ENCODE data around the gene GUCA1C.

DNA sequence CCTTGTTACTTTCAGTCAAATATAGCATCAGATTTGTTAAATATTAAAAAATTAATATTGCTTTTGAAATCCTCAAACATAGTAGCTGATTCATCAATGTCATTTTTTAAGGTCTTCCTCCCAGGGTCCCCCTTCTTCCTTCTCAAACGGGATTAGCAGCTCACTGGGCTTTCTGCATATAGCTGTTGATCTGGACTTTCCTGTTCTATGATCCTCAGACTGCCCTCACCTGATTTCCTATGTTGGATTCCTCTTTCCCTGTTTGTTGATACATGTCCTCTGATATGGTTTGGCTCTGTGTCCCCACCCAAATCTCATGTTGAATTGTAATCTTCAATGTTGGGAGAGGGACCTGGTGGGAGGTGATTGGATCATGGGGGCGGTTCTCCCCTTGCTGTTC, 5.8 kb downstream of the GUCA1C start:
- TF ChIP-seq, protein P1, sequence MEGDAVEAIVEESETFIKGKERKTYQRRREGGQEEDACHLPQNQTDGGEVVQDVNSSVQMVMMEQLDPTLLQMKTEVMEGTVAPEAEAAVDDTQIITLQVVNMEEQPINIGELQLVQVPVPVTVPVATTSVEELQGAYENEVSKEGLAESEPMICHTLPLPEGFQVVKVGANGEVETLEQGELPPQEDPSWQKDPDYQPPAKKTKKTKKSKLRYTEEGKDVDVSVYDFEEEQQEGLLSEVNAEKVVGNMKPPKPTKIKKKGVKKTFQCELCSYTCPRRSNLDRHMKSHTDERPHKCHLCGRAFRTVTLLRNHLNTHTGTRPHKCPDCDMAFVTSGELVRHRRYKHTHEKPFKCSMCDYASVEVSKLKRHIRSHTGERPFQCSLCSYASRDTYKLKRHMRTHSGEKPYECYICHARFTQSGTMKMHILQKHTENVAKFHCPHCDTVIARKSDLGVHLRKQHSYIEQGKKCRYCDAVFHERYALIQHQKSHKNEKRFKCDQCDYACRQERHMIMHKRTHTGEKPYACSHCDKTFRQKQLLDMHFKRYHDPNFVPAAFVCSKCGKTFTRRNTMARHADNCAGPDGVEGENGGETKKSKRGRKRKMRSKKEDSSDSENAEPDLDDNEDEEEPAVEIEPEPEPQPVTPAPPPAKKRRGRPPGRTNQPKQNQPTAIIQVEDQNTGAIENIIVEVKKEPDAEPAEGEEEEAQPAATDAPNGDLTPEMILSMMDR (conservative IDR thresholded peaks at IDR 0.05; ENCODE audit: low read depth, low read length), result no peak
- TF ChIP-seq EZH2 (IDR thresholded peaks at IDR 0.05; ENCODE audit: low read length, unreplicated experiment), result no peak

Data from PC-3 (cell line).